Endodermal cell (in vitro differentiated cells): ENCODE results near the gene LUC7L. TPM values are rescaled to one million over a fixed set of nuclear protein-coding genes. Genes with fewer than 3 reads are reported as not detected.

Source experiments
- DNase-seq: peaks from one replicate; pipeline ENCODE4 v3.0.0-alpha.2; 2017
- H3K27ac ChIP-seq: 2 replicates; pipeline ENCODE4 v1.5.1; 2013; ENCODE audit warnings: mild to moderate bottlenecking, low read depth, low read length, moderate library complexity
- H3K27me3 ChIP-seq: 2 replicates; pipeline ENCODE4 v1.6.1; 2013; ENCODE audit warnings: mild to moderate bottlenecking, low read length, moderate library complexity; ENCODE audit not compliant: insufficient read depth, control insufficient read depth, poor library complexity, severe bottlenecking
- H3K36me3 ChIP-seq: 2 replicates; pipeline ENCODE4 v1.7.0; 2013; ENCODE audit warnings: mild to moderate bottlenecking, low read length, moderate library complexity; ENCODE audit not compliant: control insufficient read depth, insufficient read depth
- H3K4me1 ChIP-seq: one replicate; pipeline ENCODE4 v1.7.0; 2013; ENCODE audit warnings: low read length; ENCODE audit not compliant: control insufficient read depth, insufficient read depth
- H3K4me3 ChIP-seq: 2 replicates; pipeline ENCODE4 v1.5.1; 2013; ENCODE audit warnings: mild to moderate bottlenecking, low read length, moderate library complexity
- H3K9ac ChIP-seq: 2 replicates; pipeline ENCODE4 v1.6.1; 2013; ENCODE audit warnings: mild to moderate bottlenecking, low read length, moderate library complexity; ENCODE audit not compliant: poor library complexity, severe bottlenecking; ENCODE audit errors: extremely low read depth
- H3K9me3 ChIP-seq: 2 replicates; pipeline ENCODE4 v1.6.1; 2013; ENCODE audit warnings: mild to moderate bottlenecking, low read length, moderate library complexity; ENCODE audit not compliant: control insufficient read depth
- H3K27ac Mint-ChIP-seq: 2 replicates; pipeline ENCODE4 v1.8.0; 2020; ENCODE audit warnings: mixed read lengths
- H3K27me3 Mint-ChIP-seq: 2 replicates; pipeline ENCODE4 v1.8.0; 2021; ENCODE audit warnings: mild to moderate bottlenecking, mixed read lengths; ENCODE audit not compliant: insufficient read depth
- H3K36me3 Mint-ChIP-seq: 2 replicates; pipeline ENCODE4 v1.8.0; 2020; ENCODE audit warnings: low read depth, mixed read lengths
- H3K4me1 Mint-ChIP-seq: 2 replicates; pipeline ENCODE4 v1.8.0; 2020; ENCODE audit warnings: mixed read lengths
- H3K4me3 Mint-ChIP-seq: 2 replicates; pipeline ENCODE4 v1.8.0; 2020; ENCODE audit warnings: mild to moderate bottlenecking, moderate library complexity, mixed read lengths
- H3K9me3 Mint-ChIP-seq: 2 replicates; pipeline ENCODE4 v1.8.0; 2020; ENCODE audit warnings: mild to moderate bottlenecking, mixed read lengths
- CTCF ChIP-seq: fragments of 200-600 bp; sonication (generic); conservative IDR thresholded peaks from 2 replicates; pipeline ENCODE4 v1.5.0; 2021; ENCODE audit warnings: antibody characterized with exemption, mild to moderate bottlenecking
- WGBS, 2 experiments: methylation state at CpG; one replicate each; pipeline versions ENCODE4 v1.1.5 to v1.1.7; 2013; ENCODE audit warnings: missing lambda C conversion rate in 2 of 2, mixed read lengths in 1 of 2; ENCODE audit not compliant: insufficient coverage in 1 of 2, insufficient read length in 1 of 2; 5-methylcytosine and 5-hydroxymethylcytosine counted together
- total RNA-seq, 2 donors: library from RNA; stranded (reverse); fragmentation: NEBNext Ultra II Directional in 1 of 2; extraction: Animal tissue kit (Norgen Biotek cat#: 25700) in 1 of 2; gene quantifications; 2 replicates in 1 of 2; 3 replicates in 1 of 2; pipeline ENCODE4 v1.2.1, GENCODE V29; 2021

LUC7L gene
- total RNA-seq, 2 donors from 2014 or later, result 130 to 151 TPM

GRCh38 chr16:146646-147045, 82.6 kb downstream of the LUC7L start:
- H3K27me3 Mint-ChIP-seq, result peaks cover 41% of the 10 kb centered on the region
- Histone ChIP-seq H3K9me3 (no peaks in the 10 kb centered on the region), H3K27ac (no peak overlapping the region), H3K9ac (no peak overlapping the region), H3K4me3 (no peak overlapping the region), H3K4me1 (no peaks in the 10 kb centered on the region), H3K27me3 (peaks cover 33% of the 10 kb centered on the region), H3K36me3 (no peaks in the 10 kb centered on the region)
- WGBS, 2 experiments, result 88 to 92% methylated on average over 1 to 2 of the region's 2 CpGs
- no peak overlapping the region for H3K4me3 Mint-ChIP-seq
- no peak for TF ChIP-seq CTCF
- no peak for DNase-seq
- H3K36me3 Mint-ChIP-seq, result no peaks in the 10 kb centered on the region
- H3K4me1 Mint-ChIP-seq, result no peaks in the 10 kb centered on the region
- no peaks in the 10 kb centered on the region for H3K9me3 Mint-ChIP-seq
- no peak overlapping the region for H3K27ac Mint-ChIP-seq

GRCh38 chr16:144797-145252, 84.4 kb downstream of the LUC7L start:
- Mint-ChIP-seq H3K4me1 (no peaks in the 10 kb centered on the region), H3K9me3 (no peaks in the 10 kb centered on the region), H3K27me3 (peaks cover 37% of the 10 kb centered on the region), H3K36me3 (no peaks in the 10 kb centered on the region), H3K27ac (no peak overlapping the region), H3K4me3 (no peak overlapping the region)
- Histone ChIP-seq H3K36me3 (no peaks in the 10 kb centered on the region), H3K27me3 (peaks cover 16% of the 10 kb centered on the region), H3K27ac (no peak overlapping the region), H3K4me1 (no peaks in the 10 kb centered on the region), H3K9me3 (no peaks in the 10 kb centered on the region), H3K9ac (no peak overlapping the region), H3K4me3 (no peak overlapping the region)
- no peak for TF ChIP-seq CTCF
- no peak for DNase-seq
- WGBS, 2 experiments, result 89 to 95% methylated on average over 14 of the region's 14 CpGs

- Histone ChIP-seq H3K27me3 (peaks cover 2% of the 10 kb centered on the region), H3K4me1 (no peaks in the 10 kb centered on the region), H3K9ac (no peak overlapping the region), H3K9me3 (no peaks in the 10 kb centered on the region), H3K27ac (no peak overlapping the region), H3K4me3 (no peak overlapping the region), H3K36me3 (no peaks in the 10 kb centered on the region)
- peaks cover 23% of the 10 kb centered on the region for H3K27me3 Mint-ChIP-seq
- no peaks in the 10 kb centered on the region for H3K4me1 Mint-ChIP-seq
- no peak for TF ChIP-seq CTCF
- DNase-seq, result no peak
- no peak overlapping the region for H3K4me3 Mint-ChIP-seq
- 78 to 92% methylated on average over 2 to 6 of the region's 6 CpGs for WGBS, 2 experiments
- no peaks in the 10 kb centered on the region for H3K9me3 Mint-ChIP-seq
- H3K36me3 Mint-ChIP-seq, result no peaks in the 10 kb centered on the region
- no peak overlapping the region for H3K27ac Mint-ChIP-seq
Measured at GRCh38 chr16:143456-143855, 85.8 kb downstream of the LUC7L start.
